Body of pancreas (tissue), 4 donors: ENCODE measurements around the gene ERICH3. TPM values are rescaled to one million over a fixed set of nuclear protein-coding genes. Genes with fewer than 3 reads are reported as not detected.

ENCODE experiments used
- ATAC-seq: fragments of 150-250 bp; one replicate; pipeline ENCODE4 v1.9.1; 2016
- DNase-seq, 4 donors: peaks; one replicate each; pipeline ENCODE4 v3.0.0-alpha.2; 2019
- H3K27ac ChIP-seq, 4 donors: fragments of 200-600 bp; sonication (generic); 1 replicate in 3 of 4; 2 replicates in 1 of 4; pipeline versions ENCODE4 v1.5.1 to v1.6.1; 2016 to 2019; ENCODE audit warnings: mild to moderate bottlenecking in 1 of 4, mixed read lengths in 1 of 4, moderate library complexity in 1 of 4
- H3K27me3 ChIP-seq, 2 donors: fragments of 200-600 bp; sonication (generic); one replicate each; pipeline ENCODE4 v1.6.0; 2016; ENCODE audit warnings: mild to moderate bottlenecking in 1 of 2
- H3K36me3 ChIP-seq, 2 donors: fragments of 200-600 bp; sonication (generic); replicated peaks in 1 of 2; 2 replicates each; pipeline ENCODE4 v1.5.1; 2016; ENCODE audit warnings: low read depth in 2 of 2; ENCODE audit not compliant: insufficient read depth in 1 of 2
- H3K4me1 ChIP-seq: fragments of 200-600 bp; sonication (generic); one replicate; pipeline ENCODE4 v1.6.0; 2016
- H3K4me3 ChIP-seq, 2 donors: fragments of 200-600 bp; sonication (generic); 1 replicate in 1 of 2; 2 replicates in 1 of 2; pipeline ENCODE4 v1.5.1; 2016 to 2019
- H3K9me3 ChIP-seq, 3 donors: fragments of 200-600 bp; sonication (generic); 1 replicate in 2 of 3; 2 replicates in 1 of 3; pipeline ENCODE4 v1.5.1; 2016
- CTCF ChIP-seq, 7 experiments: fragments of 450-650 bp in 4 of 7; fragments of 200-600 bp in 3 of 7; sonication (generic) in 3 of 7; IDR thresholded peaks; one replicate each; pipeline ENCODE4 v1.5.1; 2016 to 2019; ENCODE audit warnings: antibody characterized with exemption in 7 of 7
- POLR2A ChIP-seq, 3 donors: fragments of 450-650 bp; IDR thresholded peaks; one replicate each; pipeline ENCODE4 v1.6.1; 2016; ENCODE audit warnings: antibody characterized with exemption in 3 of 3, mild to moderate bottlenecking in 2 of 3
- WGBS, 2 donors: methylation state at CpG; one replicate each; pipeline ENCODE4 v1.1.5; 2017; 5-methylcytosine and 5-hydroxymethylcytosine counted together
- intact Hi-C: fragments of 100-400 bp; cut with DNase I; formaldehyde crosslinking; loops from one replicate; pipeline ENCODE4 v1.15.1; 2023
- total RNA-seq, 2 donors: library from RNA; depleted of rRNA; stranded (reverse); fragments of >200 nt; gene quantifications; one replicate each; pipeline ENCODE4 v1.1.0, GENCODE V29; 2016

ERICH3 gene
- total RNA-seq, 2 donors from 2014 or later, result under 0.01 TPM; not detected in 1

GRCh38 chr1:74523873-74524480, 149.6 kb downstream of the ERICH3 start:
- Histone ChIP-seq H3K27ac (no peak overlapping the region), H3K9me3 (no peaks in the 10 kb centered on the region), H3K27me3 (no peaks in the 10 kb centered on the region), H3K36me3 (no peaks in the 10 kb centered on the region), H3K4me1 (peaks cover 4% of the 10 kb centered on the region), H3K4me3 (no peak overlapping the region)
- intact Hi-C loops, result no loop called here
- DNase-seq, result no peak
- 63 to 77% methylated on average over 2 of the region's 2 CpGs for WGBS, 2 donors
- no peak for TF ChIP-seq POLR2A (IDR thresholded peaks at IDR 0.05)
- TF ChIP-seq CTCF (IDR thresholded peaks at IDR 0.05), result no peak
- ATAC-seq, result no peak

GRCh38 chr1:74522148-74522547, 151.4 kb downstream of the ERICH3 start:
- ATAC-seq (no peak), DNase-seq (no peak)
- Histone ChIP-seq H3K4me1 (peaks cover 4% of the 10 kb centered on the region), H3K36me3 (no peaks in the 10 kb centered on the region), H3K9me3 (no peaks in the 10 kb centered on the region), H3K4me3 (no peak overlapping the region), H3K27me3 (no peaks in the 10 kb centered on the region), H3K27ac (no peak overlapping the region)
- WGBS, 2 donors, result 25 to 28% methylated on average over 4 of the region's 4 CpGs
- TF ChIP-seq POLR2A (IDR thresholded peaks at IDR 0.05), result no peak
- no peak for TF ChIP-seq CTCF (IDR thresholded peaks at IDR 0.05)
- intact Hi-C loops, result no loop called here

Other genes starting within 250 kb of the ERICH3 start
- not detected for gene LRRC53, start 161.2 kb downstream of the ERICH3 start, total RNA-seq
- gene CRYZ, start 59.3 kb upstream of the ERICH3 start, total RNA-seq, result 10 to 100 TPM; 28.7 to 77.0 TPM
- 10 to 100 TPM in 1 of 2 donors, 1 to 10 TPM in 1; 8.6 to 15.3 TPM for gene TYW3, start 59.4 kb upstream of the ERICH3 start, total RNA-seq